Left ventricle myocardium inferior (tissue), 1 donor: ENCODE measurements around the gene MEGF11. TPM values are rescaled to one million over a fixed set of nuclear protein-coding genes. Genes with fewer than 3 reads are reported as not detected.

Experiments
- DNase-seq: peaks from one replicate; pipeline ENCODE4 v3.0.0-alpha.2; 2020
- H3K27ac ChIP-seq: fragments of 200-600 bp; replicated peaks from 2 replicates; pipeline ENCODE4 v1.8.0; 2021
- H3K27me3 ChIP-seq: fragments of 200-600 bp; 2 replicates; pipeline ENCODE4 v1.8.0; 2021; ENCODE audit warnings: low read depth
- H3K36me3 ChIP-seq: fragments of 200-600 bp; 2 replicates; pipeline ENCODE4 v1.8.0; 2021
- H3K4me1 ChIP-seq: fragments of 200-600 bp; 2 replicates; pipeline ENCODE4 v1.8.0; 2021
- H3K4me3 ChIP-seq: fragments of 200-600 bp; 2 replicates; pipeline ENCODE4 v1.8.0; 2021; ENCODE audit warnings: mild to moderate bottlenecking, moderate library complexity
- H3K9me3 ChIP-seq: fragments of 200-600 bp; replicated peaks from 2 replicates; pipeline ENCODE4 v1.8.0; 2021
- intact Hi-C: fragments of 100-400 bp; cut with micrococcal nuclease; formaldehyde crosslinking; loops from one replicate; pipeline ENCODE4 v1.11.0; 2022
- total RNA-seq: library from RNA; stranded (reverse); fragmentation: NEBNext Ultra II Directional; extraction: Animal tissue kit (Norgen Biotek cat#: 25700); gene quantifications from one replicate; pipeline ENCODE4 v1.2.1, GENCODE V29; 2021
- TF ChIP-seq, protein P1 (sequence below): fragments of 200-600 bp; IDR thresholded peaks from 2 replicates; pipeline ENCODE4 v1.8.0; 2021; ENCODE audit warnings: antibody characterized with exemption, mild to moderate bottlenecking, borderline replicate concordance
- donor health status: DM: no; HTN: yes; CAD: no; lungs with severe emphysema.

Gene MEGF11
- total RNA-seq, 1 donor from 2014 or later, result not detected

DNA sequence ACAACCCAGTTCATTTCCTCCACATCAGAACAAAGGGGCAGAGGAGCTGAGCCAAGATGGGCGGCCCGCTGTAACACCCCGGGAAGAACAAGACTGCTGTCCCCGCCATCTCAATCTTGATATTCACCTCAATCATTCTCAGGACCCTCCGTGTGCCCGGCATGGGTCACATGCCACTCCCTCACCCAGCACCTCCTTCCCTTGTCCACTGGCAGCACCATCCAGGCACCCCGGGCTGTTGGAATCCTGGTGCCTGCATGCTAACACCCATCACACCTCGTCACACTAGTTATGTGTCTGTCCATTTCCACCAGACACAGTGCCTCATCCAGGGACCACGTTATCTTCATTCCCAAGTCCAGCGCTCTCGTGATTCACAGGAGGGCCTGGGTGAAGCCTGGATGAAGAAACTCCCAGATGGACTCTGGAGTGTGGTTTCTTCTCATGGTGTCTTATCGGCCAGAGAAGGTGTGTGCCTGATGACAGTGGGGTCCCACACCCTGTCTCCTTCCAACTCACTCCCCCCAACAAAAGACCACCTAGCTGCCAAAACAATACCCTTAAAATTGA is 16.7 kb downstream of the MEGF11 start:
- Histone ChIP-seq H3K27ac (no peak overlapping the region), H3K9me3 (no peaks in the 10 kb centered on the region), H3K4me1 (no peaks in the 10 kb centered on the region), H3K27me3 (peaks cover 87% of the 10 kb centered on the region), H3K4me3 (no peak overlapping the region), H3K36me3 (no peaks in the 10 kb centered on the region)
- TF ChIP-seq, protein P1, sequence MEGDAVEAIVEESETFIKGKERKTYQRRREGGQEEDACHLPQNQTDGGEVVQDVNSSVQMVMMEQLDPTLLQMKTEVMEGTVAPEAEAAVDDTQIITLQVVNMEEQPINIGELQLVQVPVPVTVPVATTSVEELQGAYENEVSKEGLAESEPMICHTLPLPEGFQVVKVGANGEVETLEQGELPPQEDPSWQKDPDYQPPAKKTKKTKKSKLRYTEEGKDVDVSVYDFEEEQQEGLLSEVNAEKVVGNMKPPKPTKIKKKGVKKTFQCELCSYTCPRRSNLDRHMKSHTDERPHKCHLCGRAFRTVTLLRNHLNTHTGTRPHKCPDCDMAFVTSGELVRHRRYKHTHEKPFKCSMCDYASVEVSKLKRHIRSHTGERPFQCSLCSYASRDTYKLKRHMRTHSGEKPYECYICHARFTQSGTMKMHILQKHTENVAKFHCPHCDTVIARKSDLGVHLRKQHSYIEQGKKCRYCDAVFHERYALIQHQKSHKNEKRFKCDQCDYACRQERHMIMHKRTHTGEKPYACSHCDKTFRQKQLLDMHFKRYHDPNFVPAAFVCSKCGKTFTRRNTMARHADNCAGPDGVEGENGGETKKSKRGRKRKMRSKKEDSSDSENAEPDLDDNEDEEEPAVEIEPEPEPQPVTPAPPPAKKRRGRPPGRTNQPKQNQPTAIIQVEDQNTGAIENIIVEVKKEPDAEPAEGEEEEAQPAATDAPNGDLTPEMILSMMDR, result no peak
- no peak for DNase-seq
- intact Hi-C loops, result no loop called here

- Histone ChIP-seq H3K9me3 (no peaks in the 10 kb centered on the region), H3K36me3 (no peaks in the 10 kb centered on the region), H3K4me1 (no peaks in the 10 kb centered on the region), H3K27ac (no peak overlapping the region), H3K4me3 (no peak overlapping the region), H3K27me3 (peaks cover 87% of the 10 kb centered on the region)
- intact Hi-C loops, result no loop called here
- TF ChIP-seq, protein P1, result no peak
- DNase-seq, result no peak
Measured at GRCh38 chr15:66235866-66236265, 17.7 kb downstream of the MEGF11 start.

- no peak overlapping the region for H3K4me3 ChIP-seq
- no peaks in the 10 kb centered on the region for H3K36me3 ChIP-seq
- H3K27me3 ChIP-seq, result peaks cover 86% of the 10 kb centered on the region
- H3K27ac ChIP-seq, result no peak overlapping the region
- no peaks in the 10 kb centered on the region for H3K4me1 ChIP-seq
- H3K9me3 ChIP-seq, result no peaks in the 10 kb centered on the region
- no peak for DNase-seq
- TF ChIP-seq, protein P1, result no peak
- intact Hi-C loops, result no loop called here
Measured at GRCh38 chr15:66234798-66235197, 18.8 kb downstream of the MEGF11 start.

- no peak overlapping the region for H3K27ac ChIP-seq
- TF ChIP-seq, protein P1, result no peak
- H3K27me3 ChIP-seq, result peaks cover 84% of the 10 kb centered on the region
Measured at GRCh38 chr15:66233487-66234415, 19.8 kb downstream of the MEGF11 start.

GRCh38 chr15:66232267-66232625 is 21.3 kb downstream of the MEGF11 start:
- H3K27me3 ChIP-seq, result peaks cover 82% of the 10 kb centered on the region
- peaks cover 7% of the 10 kb centered on the region for H3K9me3 ChIP-seq
- intact Hi-C loops, result no loop called here

More at GRCh38 chr15:66233487-66234415, 19.8 kb downstream of the MEGF11 start:
- intact Hi-C loops, result no loop called here
- Histone ChIP-seq H3K9me3 (peaks cover 4% of the 10 kb centered on the region), H3K4me3 (no peak overlapping the region), H3K4me1 (no peaks in the 10 kb centered on the region), H3K36me3 (no peaks in the 10 kb centered on the region)
- DNase-seq, result no peak

More at GRCh38 chr15:66232267-66232625, 21.3 kb downstream of the MEGF11 start:
- H3K27ac ChIP-seq, result no peak overlapping the region
- H3K36me3 ChIP-seq, result no peaks in the 10 kb centered on the region
- no peak overlapping the region for H3K4me3 ChIP-seq
- no peak for DNase-seq
- H3K4me1 ChIP-seq, result no peaks in the 10 kb centered on the region
- TF ChIP-seq, protein P1, result no peak
